Epithelial cell of prostate (primary cell): ENCODE results near the gene CREBRF.
A peak's percentile ranks its signal among the peaks of the same experiment; 100 is the strongest.

Experiments
- DNase-seq: peaks from one replicate; pipeline ENCODE4 v3.0.0-alpha.2; 2011; ENCODE audit warnings: low read depth, low spot score
- H3K27ac ChIP-seq: fragments of 450-650 bp; 2 replicates; pipeline ENCODE4 v1.5.1; 2017; ENCODE audit warnings: mild to moderate bottlenecking

CREBRF gene

DNA sequence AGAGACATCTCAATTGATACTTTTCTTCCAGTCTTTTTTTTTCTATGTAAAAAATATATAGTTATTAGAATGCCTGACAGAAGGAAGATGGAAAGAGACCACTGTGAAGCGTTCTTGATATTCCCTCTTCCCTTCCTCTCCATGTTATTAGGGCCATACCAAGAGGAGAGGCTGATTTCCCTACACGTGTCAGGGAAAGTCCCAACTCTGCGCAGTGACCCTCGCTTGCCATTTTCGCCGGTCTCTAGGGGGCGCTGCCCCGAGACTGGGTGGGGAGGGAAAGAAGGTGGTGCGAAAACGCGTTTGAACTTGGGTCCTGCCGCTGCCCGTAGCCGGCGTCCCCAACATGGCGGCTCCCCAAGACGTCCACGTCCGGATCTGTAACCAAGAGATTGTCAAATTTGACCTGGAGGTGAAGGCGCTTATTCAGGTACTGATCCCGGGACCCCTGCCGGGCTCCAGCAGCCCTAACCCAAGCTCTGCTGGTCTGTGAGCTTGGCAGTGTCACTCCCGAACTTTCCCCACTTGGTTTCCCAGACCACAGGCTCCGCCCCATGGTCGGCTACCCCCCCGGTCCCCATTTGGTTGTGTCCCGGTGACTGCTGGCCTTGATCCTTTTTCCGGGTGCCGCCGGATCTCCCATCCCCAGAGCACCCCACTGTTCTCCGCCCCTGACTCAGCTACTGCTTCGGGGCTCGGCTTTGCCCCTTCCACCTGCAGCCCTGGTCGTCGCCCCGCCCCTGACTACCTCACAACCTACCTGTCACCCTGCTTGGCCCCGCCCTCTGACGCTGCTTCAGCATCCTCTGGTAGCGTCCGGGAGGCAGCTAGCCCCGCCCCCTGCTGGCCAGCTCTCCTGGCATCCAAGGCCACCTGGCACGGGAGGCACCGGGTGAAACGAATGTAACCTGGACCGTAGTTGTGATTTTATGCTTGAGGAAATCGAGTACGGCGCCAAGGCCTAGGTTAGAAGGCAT, 88.3 kb downstream of the CREBRF start, which contains the start of gene BNIP1:
Gene BNIP1 (plus strand): TSS at position 332 of the 977 bp plus-strand sequence. CDS start 15 bp downstream, at position 347.
- peak within 1 kb of the TSS; percentile 83 for H3K27ac ChIP-seq
- peak; percentile 78 for DNase-seq

DNA sequence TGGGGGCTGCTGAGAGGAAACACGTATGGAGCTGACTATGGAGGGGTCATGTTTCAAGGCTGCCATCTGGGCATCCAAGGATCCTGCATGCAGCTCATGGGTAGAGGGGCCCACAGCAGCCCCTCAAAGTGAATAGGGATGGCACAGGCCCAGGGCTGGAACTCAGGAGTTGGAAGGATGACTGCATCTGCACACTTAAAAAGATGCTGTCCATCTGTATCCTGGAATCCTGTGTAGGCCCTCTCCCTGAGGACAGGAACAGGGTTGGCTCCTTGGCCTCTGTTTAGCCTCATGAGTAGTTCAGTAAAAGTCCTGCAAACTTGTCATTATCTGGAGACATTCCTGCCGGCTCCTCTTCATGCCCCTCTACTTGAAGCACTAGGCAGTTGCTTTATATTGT, 92.2 kb downstream of the CREBRF start:
- no peak overlapping the region for H3K27ac ChIP-seq
- no peak for DNase-seq

DNA sequence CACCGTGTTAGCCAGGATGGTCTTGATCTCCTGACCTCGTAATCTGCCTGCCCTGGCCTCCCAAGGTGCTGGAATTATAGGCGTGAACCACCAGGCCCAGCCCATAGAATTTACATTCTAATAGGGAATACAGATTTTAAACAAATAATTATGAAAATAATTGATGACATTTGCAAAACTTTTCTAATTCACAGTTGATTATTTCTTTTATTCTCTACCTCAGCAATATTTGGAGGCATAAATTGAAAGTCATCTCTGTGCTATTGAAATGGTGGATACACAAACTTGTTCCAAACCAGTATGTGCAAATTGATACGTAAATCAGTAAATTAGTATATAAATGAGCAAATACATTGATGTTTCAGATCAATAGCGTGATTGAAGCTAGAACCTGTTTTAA, 96.4 kb downstream of the CREBRF start:
- H3K27ac ChIP-seq = no peak overlapping the region
- DNase-seq = no peak

DNA sequence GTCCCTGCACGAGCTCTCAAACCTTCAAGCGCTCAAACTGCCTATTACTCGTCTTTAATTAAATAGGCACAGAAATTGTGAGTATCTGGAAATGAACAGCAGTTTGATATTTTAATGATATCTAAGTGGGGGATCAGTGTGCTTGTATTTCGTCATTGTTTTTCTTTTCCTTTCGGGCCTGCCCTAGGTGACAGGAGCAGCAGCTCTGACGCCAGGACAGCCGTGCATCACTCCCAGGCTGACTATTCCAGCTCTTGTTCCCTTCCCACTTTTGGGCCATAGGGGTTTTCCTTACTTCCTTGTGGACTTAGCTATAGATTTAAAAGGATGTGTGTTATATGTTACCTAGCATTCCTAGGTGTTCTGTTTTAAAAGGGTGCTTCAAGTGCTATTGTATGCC, 97.7 kb downstream of the CREBRF start:
- no peak for DNase-seq
- peak overlapping the region; percentile 66 for H3K27ac ChIP-seq

DNA sequence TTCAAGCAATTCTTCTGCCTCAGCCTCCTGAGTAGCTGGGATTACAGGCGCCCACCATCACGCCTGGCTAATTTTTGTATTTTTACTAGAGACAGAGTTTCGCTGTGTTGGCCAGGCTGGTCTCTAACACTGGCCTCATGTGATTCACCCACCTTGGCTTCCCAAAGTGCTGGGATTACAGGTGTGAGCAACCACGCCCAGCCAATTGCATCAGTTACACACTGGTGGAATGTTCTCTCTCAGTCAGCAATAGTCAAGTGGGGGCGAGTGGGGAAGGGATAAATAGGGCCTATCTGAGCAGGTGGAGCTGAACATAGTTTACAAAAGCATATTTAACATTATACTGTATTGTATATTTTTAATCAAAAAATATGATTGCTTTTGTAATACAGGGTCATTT, 98.5 kb downstream of the CREBRF start:
- DNase-seq = peak; percentile 1
- peak overlapping the region; percentile 66 for H3K27ac ChIP-seq

DNA sequence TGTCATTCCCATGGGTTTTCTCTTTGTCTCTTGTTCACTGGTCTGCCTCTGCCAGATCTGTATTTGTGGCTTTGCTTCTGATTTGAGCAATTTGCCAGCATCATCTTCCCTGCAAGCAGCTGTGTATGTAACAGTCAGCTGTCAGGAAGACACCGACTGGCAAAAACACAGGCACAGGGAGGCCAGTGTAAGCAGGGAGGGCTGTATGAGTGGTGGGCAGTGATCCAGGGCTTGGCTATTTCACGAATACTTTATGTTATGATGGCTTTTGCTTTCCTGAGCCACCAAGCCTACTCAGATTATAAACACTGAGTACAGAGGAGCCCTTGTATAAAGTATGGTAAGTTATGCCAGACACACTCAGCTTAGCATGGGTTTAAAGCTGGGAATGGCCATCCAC, 99.8 kb downstream of the CREBRF start:
- no peak for DNase-seq
- H3K27ac ChIP-seq = no peak overlapping the region

DNA sequence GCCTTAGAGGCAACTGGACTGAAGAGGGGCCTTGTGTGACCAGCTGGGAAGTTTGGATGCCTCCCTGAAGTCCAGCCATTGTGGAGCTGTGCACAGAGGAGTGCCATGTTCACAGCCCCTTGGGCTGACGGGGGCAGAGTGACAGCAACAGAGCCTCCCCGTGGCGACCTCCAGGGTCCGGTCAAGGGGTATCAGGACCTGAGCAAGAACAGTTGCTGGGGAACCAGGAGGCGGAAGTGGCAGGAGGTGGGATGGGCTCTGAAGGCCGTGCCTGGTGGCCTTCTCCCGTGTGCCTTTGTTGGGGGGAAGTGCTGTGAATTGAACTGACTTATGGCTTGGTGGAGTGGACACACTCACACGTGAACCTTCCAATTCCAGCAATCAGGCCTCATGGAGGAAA, 102.2 kb downstream of the CREBRF start:
- no peak overlapping the region for H3K27ac ChIP-seq

DNA sequence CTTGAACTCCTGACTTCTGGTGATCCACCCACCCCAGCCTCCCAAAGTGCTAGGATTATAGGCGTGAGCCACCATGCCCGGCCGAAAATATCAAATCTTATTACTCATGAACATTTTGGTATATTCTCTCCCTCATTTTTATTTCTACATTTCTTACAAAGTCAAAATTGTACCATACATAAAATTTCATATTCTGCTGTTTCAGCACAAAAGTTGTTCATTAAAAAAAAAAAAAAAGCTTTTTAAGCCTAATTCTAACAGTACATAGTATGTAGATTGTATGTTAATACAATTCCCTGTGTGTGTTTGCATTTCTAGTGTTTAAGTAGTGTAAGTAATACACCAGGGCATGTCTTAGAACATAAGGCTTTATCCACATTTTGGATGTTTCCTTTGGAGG, 103.1 kb downstream of the CREBRF start:
- DNase-seq = no peak

More for the DNA sequence above, 102.2 kb downstream of the CREBRF start:
- no peak for DNase-seq

DNA sequence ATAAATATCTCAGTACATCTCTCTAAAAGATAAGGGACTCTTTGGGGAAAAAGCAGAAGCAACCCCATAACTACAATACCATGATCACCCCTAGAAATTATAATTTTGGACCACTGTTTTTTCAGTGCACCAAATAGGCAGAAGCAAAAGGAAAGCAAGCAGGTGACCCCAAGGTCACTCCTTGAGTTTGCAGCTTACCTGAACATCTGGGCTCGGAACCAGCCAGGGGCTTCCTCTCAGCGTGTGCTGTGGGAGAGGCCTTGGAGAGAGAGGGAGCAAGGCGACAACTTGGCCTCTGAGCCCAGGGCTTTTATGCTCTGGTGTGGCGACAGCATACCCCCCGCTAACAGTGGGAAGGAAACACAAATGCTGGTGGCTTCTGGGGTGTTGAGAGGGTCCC, 105.0 kb downstream of the CREBRF start:
- H3K27ac ChIP-seq = no peak overlapping the region
- DNase-seq = no peak

More for the DNA sequence above, 103.1 kb downstream of the CREBRF start:
- no peak overlapping the region for H3K27ac ChIP-seq

DNA sequence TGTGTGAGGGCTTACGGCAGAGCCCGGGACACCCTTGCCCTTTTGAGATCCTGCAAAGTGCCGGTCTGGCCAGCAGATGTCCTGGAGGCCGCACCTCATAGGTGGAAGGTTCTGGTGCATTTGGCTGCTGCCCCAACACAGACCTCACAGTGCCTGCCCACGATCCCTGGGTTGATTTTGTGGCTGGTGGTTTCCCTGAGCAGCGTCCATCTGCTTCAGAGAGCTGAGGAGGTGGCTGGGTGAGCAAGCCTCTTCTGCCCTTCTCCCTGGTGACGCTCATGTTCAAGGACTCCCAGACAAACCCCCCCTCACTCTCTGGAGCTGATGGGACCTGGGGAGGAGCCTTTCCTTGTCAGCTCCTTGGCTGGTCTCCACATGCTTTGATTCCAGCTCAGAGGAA, 107.1 kb downstream of the CREBRF start:
- no peak overlapping the region for H3K27ac ChIP-seq
- DNase-seq = no peak

DNA sequence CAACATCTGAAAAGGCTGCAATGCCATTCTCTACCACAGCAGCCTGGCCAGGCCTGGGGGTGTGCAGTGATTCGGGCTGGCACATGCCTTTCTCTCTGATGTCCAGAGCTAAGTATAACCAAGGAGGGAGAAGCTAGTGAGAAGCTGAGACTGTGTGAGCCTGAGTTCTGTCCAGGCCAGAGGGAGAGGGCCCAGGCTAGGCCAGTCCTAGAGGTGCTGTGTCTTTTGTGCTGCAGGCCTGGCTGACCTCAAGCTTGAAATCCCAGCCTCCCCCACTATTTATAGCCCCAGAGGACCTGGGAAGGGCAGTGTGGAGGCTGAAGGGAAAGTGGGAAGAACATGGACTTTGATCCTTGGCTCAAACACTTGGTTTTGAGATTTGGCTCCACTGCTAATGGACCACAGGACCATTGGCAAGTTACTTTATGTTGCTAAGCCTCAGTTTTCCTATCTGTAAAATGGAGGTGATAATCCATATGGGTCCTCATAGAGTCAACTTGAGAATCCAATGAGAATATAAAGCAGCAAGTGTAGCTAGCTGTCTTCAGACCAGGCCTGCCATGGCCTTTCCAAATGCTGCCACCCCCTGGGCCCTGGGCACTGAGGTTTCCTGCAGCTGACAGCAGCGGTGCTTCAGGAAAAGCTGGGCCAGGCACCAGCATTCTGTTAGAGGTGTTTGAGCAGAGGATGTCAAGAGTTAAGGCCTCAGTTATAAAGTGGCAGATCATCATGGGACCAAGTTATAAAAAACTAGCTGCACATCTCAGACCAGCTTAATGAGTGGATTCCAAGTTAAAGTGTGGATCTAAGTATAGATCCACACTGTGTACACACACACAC, 109.2 kb downstream of the CREBRF start:
- DNase-seq = no peak
- no peak overlapping the region for H3K27ac ChIP-seq

DNA sequence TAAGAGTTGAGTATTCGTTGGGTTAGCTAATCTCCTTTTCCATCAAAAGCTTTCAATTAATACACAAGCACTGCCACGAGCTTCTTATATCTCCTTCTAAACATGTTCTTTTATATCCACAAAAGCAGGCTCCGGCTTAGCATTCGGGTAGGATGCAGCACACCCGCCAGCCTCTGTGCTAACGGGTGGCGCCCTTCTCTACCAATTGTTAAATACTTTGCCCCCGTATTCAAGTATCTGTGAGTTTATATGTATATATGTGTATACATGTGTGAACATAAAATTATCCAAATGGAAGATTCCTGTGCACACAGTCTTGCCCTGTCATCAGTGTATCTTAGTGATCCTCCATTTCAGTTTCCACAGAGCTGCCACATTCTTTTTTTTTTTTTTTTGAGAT, 116.0 kb downstream of the CREBRF start:
- no peak overlapping the region for H3K27ac ChIP-seq
- DNase-seq = no peak

DNA sequence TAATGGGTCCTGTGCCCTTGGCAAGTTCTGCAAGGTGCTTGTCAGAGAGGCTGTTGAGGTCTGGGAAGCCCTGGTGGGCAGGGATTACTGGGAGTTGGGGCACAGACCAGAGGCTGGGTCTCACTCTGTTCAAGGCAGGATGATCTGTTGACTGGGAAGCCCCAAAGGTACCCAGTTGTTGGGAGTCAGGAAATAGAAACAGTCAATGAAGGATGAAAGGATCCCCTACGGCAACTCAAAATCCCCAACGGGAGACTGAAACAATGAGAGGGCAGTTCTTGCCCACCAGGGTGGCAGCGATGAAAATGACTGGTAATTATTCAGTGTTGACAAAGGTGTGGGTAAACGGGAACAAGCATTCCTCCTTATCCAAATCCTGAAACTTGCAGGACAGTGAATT, 119.4 kb downstream of the CREBRF start:
- no peak for DNase-seq
- H3K27ac ChIP-seq = no peak overlapping the region

DNA sequence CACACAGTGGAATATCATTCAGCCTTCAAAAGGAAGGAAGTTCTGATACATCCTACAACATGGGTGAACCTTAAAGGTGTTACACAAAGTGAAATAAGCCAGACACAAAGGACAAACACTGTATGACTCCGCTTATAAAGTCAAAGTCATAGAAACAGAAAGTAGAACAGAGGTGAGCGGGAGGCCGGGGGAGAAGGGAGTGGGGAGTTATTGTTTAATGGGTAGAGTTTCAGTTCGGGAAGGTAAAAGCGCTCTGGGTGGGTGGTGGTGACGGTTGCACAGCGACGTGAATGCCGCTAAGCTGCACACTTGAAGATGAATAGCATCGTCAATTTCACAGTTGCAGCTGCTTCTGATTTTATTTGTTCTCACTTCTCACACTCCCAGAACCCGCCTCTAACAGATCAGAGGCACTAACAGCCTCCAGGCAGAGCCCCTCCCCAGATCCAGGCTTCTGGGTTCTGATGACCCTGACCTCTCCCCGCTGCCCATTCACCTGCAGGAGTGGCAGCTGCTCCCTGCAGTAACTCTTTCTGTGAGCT, 122.3 kb downstream of the CREBRF start:
- DNase-seq = no peak
- H3K27ac ChIP-seq = no peak overlapping the region

DNA sequence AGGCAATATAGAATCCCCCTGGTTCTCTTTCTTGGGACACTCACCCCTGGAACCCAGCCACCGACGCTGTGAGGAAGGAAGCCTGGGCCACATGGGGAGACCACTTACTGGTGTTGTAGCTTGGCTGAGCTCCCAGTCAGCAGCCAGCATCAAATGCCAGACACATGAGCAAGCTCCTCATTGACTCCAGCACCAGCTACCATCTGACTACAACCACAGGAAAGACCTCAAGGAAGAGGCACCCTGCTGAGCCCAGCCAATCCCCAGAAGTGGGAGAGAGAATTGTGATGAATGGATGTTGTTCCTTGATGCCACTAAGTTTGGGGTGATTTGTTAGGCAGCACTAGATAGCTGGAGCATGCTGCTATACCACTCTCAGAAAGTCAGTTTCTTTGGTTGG, 124.2 kb downstream of the CREBRF start:
- DNase-seq = no peak
- H3K27ac ChIP-seq = no peak overlapping the region

DNA sequence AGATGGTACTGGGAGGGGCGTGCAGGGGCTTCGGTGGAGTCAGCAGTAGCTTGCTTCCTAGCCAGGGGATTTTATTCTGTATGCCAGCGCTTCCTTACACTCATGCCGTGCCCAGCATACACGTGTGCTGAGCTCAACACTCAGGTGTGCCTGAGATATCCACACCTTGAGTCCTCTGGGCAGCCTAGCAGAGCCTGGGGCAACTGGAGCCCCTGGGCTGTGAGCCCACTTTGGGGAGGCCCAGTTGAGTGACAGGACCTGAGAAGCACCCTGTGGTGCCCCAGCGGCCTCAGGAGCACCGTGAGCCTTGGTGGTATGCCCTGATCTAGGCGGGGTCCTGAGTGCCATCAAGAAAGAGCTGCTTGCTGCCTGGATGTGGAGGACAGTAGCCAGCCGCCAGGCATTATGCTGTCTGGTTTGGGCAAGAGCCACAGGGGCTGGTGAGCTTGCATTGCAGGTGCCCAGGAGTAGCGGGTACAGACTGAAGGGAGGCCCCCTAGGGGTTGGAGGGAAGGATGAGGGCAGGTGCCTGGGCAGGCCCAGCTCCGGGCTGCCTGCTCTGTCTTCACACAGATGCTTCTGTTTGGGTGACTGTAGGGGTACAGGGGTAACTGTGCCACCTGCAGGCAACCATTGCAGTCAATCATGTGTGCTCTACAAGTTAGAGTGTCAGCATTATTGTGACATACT, 131.0 kb downstream of the CREBRF start:
- H3K27ac ChIP-seq = no peak overlapping the region
- DNase-seq = no peak

DNA sequence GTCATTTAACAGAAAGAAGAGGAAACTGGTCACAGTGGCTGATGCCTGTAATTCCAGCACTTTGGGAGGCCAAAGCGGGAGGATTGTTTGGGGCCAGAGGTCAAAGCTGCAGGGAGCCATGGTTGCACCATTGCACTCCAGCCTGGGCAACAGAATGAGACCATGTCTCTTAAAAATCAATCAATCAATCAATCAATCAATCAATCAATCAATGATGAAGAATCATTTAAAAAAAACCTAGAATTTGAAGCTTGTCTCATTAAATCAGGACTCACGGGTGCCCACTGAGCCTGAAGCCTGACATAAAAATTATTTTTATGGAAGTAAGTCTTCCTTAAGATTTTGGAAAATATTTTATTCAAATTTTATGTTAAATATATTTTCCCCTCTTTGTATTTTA, 132.1 kb downstream of the CREBRF start:
- H3K27ac ChIP-seq = no peak overlapping the region
- DNase-seq = no peak
